Prostate gland (tissue), 2 donors: Measurements from ENCODE around the gene SLC6A12.

Source experiments
- CTCF ChIP-seq, 4 experiments: fragments of 200-600 bp in 2 of 4; fragments of 450-650 bp in 2 of 4; sonication (generic) in 2 of 4; IDR thresholded peaks; 1 replicate in 3 of 4; 2 replicates in 1 of 4; pipeline ENCODE4 v1.5.1; 2016 to 2019; ENCODE audit warnings: antibody characterized with exemption in 4 of 4, mild to moderate bottlenecking in 2 of 4, moderate library complexity in 2 of 4
- POLR2A ChIP-seq: fragments of 450-650 bp; IDR thresholded peaks from one replicate; pipeline ENCODE4 v1.6.1; 2016; ENCODE audit warnings: antibody characterized with exemption, mild to moderate bottlenecking

DNA sequence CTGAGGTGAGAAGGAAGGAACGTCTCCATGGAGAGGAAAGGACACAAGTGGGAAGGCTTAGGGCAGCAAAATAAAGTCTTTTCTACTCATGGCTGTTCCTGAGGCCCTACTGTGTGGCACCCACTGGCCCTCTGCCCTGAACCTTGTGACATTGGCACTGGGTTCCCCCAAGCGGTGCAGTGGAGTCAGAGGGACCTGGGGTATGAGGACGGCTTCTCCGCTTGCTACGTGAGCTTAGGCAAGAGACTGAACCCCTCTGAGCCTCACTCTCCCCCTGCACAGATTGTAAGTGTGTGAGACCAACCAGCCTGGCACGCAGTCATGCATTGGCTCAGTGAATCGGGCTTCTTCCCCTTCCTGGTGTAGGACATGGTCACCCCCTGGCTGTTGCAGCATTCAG, 19.7 kb downstream of the SLC6A12 start:
- TF ChIP-seq POLR2A (no peak), CTCF (IDR thresholded peaks at IDR 0.05) (no peak)
